ENCODE measurements around the gene IL36RN.

IL36RN gene

DNA sequence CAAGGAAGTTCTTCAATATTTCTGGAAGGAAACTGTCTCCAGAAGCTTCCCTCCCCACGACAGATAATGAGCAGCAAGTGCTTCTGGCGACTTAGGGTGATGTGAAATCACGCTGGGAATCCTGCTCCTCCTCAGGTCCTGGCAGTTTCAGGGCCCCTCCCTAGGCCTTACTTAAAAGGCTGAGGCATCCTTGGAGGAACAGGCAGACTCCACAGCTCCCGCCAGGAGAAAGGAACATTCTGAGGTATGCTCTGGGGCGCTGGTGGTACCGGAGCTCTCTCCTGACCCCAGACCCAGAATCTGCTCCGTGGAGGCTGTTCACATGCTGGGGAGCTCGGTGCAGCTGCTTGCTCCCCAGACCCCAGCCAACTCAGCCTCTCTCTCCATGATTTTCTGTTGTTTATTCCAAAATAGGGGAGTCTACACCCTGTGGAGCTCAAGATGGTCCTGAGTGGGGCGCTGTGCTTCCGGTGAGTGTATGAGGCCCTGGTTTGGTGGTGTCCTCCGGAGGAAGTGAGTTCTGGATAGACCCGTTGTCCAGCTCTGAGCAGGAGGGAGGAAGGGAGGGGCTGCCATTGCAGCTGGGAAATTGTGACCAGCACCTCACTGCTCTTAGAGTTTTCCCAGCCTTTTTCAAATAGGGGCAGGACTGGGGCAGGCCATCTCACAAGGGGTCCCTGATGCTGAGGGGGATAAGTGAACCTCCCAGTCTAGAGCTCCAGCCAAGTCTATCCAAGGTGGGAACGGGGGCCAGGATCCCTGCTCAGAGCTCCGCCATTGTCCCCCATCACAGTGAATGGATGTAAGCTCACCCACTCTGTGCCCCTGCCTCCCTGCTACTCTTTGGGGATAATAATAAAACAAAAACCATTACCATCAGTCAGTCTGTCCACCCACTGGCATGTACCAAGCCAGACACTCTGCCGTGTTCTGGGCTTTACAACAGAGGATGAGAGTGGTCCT is at the start of gene IL36RN:
TSS of gene IL36RN (plus strand) at position 201 of the 963 bp plus-strand sequence. CDS start at position 442, 241 bp downstream.
- DNase-seq: no peak

DNA sequence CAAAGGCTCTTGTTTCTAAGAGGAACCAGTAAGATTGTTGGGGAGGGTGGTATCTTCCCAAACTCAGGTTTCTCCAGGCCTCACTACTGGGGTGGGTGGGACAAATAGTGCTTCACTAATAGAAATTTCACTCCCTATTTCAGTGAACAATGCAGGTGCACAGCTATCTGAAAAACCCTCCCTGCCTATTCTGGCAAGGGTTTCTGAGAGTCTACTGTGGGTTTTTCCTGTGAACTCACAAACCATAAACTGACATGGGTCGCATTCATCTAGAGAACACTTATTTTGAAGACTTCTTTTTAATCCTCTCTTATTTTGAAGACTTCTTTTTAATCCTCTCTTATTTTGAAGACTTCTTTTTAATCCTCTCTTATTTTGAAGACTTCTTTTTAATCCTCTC is 49.4 kb upstream of the IL36RN start:
- DNase-seq: no peak

DNA sequence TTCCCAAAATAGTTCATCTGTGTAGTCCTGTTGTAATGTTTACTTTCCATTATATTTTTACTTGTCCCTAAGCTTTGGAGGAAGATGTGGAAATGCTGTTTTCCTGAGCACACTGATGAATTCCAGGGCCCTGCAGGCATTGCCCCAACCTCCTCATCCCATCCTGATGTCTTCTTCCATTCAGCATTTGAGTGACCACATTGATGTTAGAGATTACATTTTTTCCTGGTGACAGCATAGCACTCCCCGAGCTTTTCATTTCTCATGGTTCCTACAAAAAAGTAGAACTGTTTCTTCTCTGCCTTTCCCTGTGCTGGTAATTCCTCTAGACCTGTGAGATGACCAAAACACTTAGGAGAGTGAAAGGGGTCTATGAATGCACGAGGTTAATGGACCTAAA is 48.9 kb upstream of the IL36RN start:
- DNase-seq: no peak

GRCh38 chr2:113011108-113011507 is 47.9 kb upstream of the IL36RN start:
- DNase-seq: no peak

- DNase-seq: no peak
Observed at GRCh38 chr2:113012436-113013335, 46.3 kb upstream of the IL36RN start.

DNA sequence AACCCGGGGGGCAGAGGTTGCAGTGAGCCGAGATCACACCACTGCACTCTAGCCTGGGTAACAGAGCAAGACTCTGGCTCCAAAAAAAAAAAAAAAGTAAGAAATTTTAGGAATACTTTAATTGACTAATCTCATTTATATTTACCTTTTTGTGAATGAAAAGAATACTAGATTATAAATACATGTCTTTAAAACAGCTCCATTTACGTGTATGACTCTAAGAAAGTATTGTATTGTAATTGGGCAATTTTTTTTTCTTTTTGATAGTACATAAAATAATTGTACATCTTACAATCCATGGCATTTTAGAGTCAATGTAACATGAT is 45.7 kb upstream of the IL36RN start:
- no peak for DNase-seq

GRCh38 chr2:113014067-113014466 is 44.9 kb upstream of the IL36RN start:
- no peak for DNase-seq

GRCh38 chr2:113015042-113015441 is 44.0 kb upstream of the IL36RN start:
- DNase-seq: no peak

GRCh38 chr2:113015655-113016054 is 43.3 kb upstream of the IL36RN start:
- no peak for DNase-seq

DNA sequence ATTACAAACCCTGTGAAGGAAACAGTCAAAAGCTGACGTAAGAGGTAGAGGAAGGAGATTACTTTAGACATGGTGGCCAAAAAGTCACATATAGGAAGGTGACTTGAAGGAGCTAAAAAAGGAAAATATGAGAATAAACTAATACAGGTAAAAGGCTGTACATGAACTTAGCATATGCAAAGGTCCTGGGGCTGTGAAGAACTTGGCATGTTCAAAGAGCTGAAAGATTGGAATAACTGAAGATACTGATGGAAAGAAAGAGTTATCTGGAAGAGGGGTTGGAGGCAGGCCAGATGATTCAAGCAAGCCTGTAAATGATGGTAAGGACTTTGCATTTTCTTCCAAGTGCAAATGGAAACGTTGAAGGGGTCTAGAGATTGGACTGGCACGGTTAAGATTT is 40.5 kb upstream of the IL36RN start:
- no peak for DNase-seq

- DNase-seq: no peak
Observed at GRCh38 chr2:113021312-113021711, 37.7 kb upstream of the IL36RN start.

GRCh38 chr2:113024764-113025163 is 34.2 kb upstream of the IL36RN start:
- DNase-seq: no peak

GRCh38 chr2:113025737-113026136 is 33.3 kb upstream of the IL36RN start:
- DNase-seq: no peak

DNA sequence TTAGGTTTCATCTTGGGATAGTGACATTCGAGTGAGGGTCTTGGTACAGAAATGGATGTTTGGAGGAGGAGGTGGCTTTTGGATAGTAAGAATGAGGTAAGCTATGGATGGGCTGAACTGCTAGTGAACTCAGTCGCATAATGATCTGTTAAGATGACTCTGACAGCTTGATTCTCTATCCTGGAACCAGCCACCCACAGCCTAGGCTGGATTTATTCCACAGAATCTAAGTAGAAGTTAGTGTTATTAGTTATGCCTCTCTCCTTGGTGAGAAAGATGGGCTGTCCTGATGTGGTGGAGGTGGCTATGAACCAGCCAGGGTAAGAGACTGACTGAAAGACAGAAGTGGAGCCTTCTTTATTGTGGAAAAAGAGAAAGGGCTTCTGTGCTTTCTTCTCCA is 31.3 kb upstream of the IL36RN start:
- DNase-seq: no peak

DNA sequence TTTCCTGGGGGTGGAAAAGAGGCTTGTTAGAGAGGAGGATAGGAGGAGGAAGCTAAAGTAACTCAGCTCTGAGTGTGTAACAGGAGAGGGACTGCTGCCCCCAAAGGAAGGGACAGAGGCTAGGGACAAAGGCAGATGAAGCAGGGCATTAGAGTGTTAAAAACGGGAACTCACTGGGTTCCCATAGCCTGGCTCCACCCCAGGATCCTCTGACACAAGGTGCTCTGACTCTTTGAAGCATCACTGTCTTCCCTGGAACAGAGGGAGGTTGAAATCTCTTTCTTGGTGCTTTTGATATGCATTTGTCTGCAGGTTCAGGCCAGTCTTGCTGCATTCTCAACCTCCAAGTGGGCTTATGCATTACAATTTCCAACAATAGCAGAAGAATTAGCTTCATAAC is 30.9 kb upstream of the IL36RN start:
- DNase-seq: no peak

DNA sequence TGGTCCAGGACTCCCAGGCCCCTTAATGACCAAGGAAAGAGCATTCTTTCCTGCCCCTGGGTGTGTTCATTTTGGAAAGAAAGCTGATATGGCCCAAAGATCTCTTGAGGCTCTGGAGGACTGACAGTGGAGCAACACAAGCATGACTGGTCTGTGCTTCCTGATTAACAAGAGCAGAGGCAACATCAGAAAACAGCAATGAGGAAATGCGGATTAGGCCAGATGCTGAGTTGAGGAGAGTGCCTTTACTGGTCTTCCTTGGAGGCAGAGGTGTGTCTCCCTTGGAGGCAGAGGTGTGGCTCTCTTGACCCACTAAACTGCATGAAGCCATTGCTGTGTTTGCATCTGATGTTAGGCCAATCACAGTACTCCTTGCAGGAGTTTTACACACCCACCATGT is 26.3 kb upstream of the IL36RN start:
- DNase-seq: no peak

DNA sequence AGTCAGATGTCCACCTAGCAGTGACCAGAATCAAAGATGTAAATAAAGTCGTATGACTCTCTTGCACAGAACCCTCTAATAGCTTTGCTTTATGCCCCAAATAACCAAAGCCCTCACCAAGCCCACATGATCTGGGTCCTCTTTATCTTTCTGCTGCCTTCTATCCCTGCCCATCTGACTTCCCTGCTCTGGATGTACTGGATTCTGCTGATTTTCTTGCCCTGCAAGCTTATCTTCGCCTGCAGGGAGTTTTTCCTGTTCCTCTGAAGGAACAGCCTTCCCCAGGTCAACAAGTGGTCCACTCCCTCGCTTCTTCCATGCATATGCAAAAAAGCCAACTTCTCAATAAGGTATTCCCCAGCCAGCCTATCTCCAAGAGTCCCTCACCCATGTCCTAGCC is 25.0 kb upstream of the IL36RN start:
- DNase-seq: no peak

GRCh38 chr2:113036763-113037162 is 22.2 kb upstream of the IL36RN start:
- no peak for DNase-seq

- no peak for DNase-seq
Observed at GRCh38 chr2:113038291-113038690, 20.7 kb upstream of the IL36RN start.

GRCh38 chr2:113039158-113039557 is 19.8 kb upstream of the IL36RN start:
- no peak for DNase-seq

- no peak for DNase-seq
Observed at GRCh38 chr2:113039719-113040118, 19.3 kb upstream of the IL36RN start.

DNA sequence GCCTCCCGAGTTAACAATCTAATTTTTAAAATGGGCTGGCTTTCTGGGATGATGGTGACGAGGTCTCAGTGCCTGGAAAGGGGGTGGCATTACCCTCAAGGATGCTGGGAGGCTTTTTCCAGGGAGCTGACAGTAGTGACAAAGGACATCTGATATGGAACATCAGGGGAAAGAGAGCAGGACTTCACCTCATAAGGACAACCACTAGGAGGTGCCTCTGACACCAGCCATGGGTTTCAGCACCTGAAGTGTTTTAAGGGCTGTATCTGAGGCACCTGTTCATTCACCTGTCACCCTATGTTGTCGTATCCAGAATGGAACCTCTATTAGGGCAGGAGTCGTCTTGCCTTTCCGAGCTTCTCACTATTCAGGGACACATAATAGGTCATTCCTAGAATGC is 17.1 kb upstream of the IL36RN start:
- DNase-seq: no peak

- no peak for DNase-seq
Observed at GRCh38 chr2:113046465-113046864, 12.5 kb upstream of the IL36RN start.
